Endothelial cell of umbilical vein (primary cell): ENCODE measurements around the gene ALAD.

Experiments
- CTCF ChIP-seq, 2 donors: IDR thresholded peaks; 1 replicate in 1 of 2; 2 replicates in 1 of 2; pipeline ENCODE4 v1.5.1; 2011; ENCODE audit warnings: low read length in 2 of 2, mild to moderate bottlenecking in 2 of 2, moderate library complexity in 2 of 2, control low read depth in 1 of 2, inconsistent platforms in 1 of 2, low read depth in 1 of 2; ENCODE audit not compliant: insufficient read depth in 1 of 2; ENCODE audit errors: extremely low read depth in 1 of 2
- EZH2 ChIP-seq: IDR thresholded peaks from 2 replicates; pipeline ENCODE4 v1.6.1; 2012; ENCODE audit warnings: borderline replicate concordance, low read depth, mild to moderate bottlenecking, moderate library complexity, low read length, inconsistent platforms; ENCODE audit not compliant: severe bottlenecking
- FOS ChIP-seq: IDR thresholded peaks from 2 replicates; pipeline ENCODE4 v1.6.1; 2011; ENCODE audit warnings: mild to moderate bottlenecking, low read length, moderate library complexity, borderline replicate concordance; ENCODE audit not compliant: insufficient read depth
- GATA2 ChIP-seq: IDR thresholded peaks from 2 replicates; pipeline ENCODE4 v1.7.0; 2011; ENCODE audit warnings: low read depth, mild to moderate bottlenecking, moderate library complexity, mixed read lengths, low read length; ENCODE audit not compliant: insufficient read length, insufficient read depth
- JUN ChIP-seq: IDR thresholded peaks from 2 replicates; pipeline ENCODE4 v1.6.1; 2011; ENCODE audit warnings: borderline replicate concordance, low read depth; ENCODE audit not compliant: insufficient read length, insufficient read depth
- MAX ChIP-seq: IDR thresholded peaks from 2 replicates; pipeline ENCODE4 v1.6.1; 2011; ENCODE audit not compliant: insufficient read depth, insufficient read length
- MYC ChIP-seq: IDR thresholded peaks from one replicate; pipeline ENCODE4 v1.6.1; 2011; ENCODE audit warnings: mild to moderate bottlenecking, low read depth, low read length
- POLR2A ChIP-seq: IDR thresholded peaks from 2 replicates; pipeline ENCODE4 v1.6.1; 2012; ENCODE audit warnings: low read depth, mild to moderate bottlenecking, control low read depth, low read length
- POLR2AphosphoS5 ChIP-seq: IDR thresholded peaks from 2 replicates; pipeline ENCODE4 v1.6.1; 2012; ENCODE audit warnings: low read depth, mild to moderate bottlenecking, control low read depth, low read length, moderate library complexity; ENCODE audit not compliant: insufficient read depth

GRCh38 chr9:113446323-113446740 is 45.2 kb upstream of the ALAD start:
- TF ChIP-seq MAX = no peak
- TF ChIP-seq CTCF (IDR thresholded peaks at IDR 0.05; ENCODE audit: extremely low read depth in 1 of 2, insufficient read depth in 1 of 2, low read depth in 1 of 2, low read length in 2 of 2) = peak; percentile 28 to 35
- TF ChIP-seq POLR2AphosphoS5 = no peak
- no peak for TF ChIP-seq POLR2A
- TF ChIP-seq MYC = no peak
- no peak for TF ChIP-seq EZH2
- TF ChIP-seq GATA2 = no peak
- TF ChIP-seq JUN = no peak
- no peak for TF ChIP-seq FOS
